ENCODE data around the gene SCART1. TPM values are rescaled to one million over a fixed set of nuclear protein-coding genes. Genes with fewer than 3 reads are reported as not detected.

Gene SCART1
- total RNA-seq, 1 donor from 2014 or later: 4.7 TPM

- intact Hi-C loops (cut with DNase I): no loop called here
- no peak for ATAC-seq
These were observed 2.4 kb upstream of the SCART1 start for GRCh38 chr10:133451346-133451745.

DNA sequence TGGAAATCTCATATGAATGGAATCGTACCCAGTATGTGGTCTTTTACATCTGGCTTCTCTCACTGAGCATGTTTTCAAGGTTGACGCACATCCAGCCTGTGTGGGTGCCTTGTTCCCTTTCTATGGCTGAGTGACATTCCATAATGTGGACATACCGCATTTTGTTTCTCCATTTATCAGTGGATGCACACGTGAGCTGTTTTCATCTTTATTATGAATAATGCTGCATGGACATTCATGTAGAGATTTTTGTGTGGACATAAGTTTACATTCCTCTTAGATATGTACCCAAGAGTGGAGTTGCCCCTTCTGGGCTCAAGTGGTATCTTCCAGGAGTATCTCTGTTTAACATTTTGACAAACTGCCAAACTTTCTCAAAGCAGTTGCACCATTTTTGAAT lies 1.3 kb upstream of the SCART1 start:
- no peak for DNase-seq (ENCODE audit: low spot score)
- intact Hi-C loops (cut with DNase I): no loop called here
- no peak for ATAC-seq

More at GRCh38 chr10:133451346-133451745, 2.4 kb upstream of the SCART1 start:
- no peak for DNase-seq (ENCODE audit: low spot score)

- DNase-seq (ENCODE audit: low spot score) (no peak), ATAC-seq (no peak)
- intact Hi-C loops (cut with DNase I): no loop called here
These were observed 604 bp downstream of the SCART1 start for GRCh38 chr10:133454204-133454893.

GRCh38 chr10:133455196-133455595 lies 1.5 kb downstream of the SCART1 start:
- no peak for DNase-seq (ENCODE audit: low spot score)
- intact Hi-C loops (cut with DNase I): no loop called here
- no peak for ATAC-seq

DNA sequence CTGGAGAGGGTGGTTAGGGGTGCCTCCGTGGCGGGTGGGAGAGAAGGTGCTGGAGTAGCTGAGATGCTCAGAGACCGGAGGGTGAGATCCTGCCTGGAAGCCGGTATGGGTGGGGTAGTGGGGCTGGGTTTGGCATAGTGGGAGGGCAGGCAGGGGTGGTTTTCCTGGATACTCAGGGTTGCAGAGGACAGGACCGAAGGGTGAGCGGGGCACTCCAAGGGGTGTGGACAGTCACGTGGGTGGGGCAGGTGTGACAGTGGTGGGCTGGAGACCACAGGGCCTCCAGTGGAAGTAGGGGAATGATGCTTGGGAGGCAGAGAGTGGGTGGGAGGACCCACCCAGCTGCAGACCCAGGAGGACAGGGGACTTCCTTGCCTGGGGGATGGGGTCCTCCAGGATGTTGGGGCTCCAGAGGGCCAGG lies 1.9 kb downstream of the SCART1 start:
- DNase-seq (ENCODE audit: low spot score): no peak
- no peak for ATAC-seq
- intact Hi-C loops (cut with DNase I): no loop called here

GRCh38 chr10:133456041-133456951 lies 2.6 kb downstream of the SCART1 start:
- intact Hi-C loops (cut with DNase I): no loop called here
- ATAC-seq (no peak), DNase-seq (ENCODE audit: low spot score) (no peak)

DNA sequence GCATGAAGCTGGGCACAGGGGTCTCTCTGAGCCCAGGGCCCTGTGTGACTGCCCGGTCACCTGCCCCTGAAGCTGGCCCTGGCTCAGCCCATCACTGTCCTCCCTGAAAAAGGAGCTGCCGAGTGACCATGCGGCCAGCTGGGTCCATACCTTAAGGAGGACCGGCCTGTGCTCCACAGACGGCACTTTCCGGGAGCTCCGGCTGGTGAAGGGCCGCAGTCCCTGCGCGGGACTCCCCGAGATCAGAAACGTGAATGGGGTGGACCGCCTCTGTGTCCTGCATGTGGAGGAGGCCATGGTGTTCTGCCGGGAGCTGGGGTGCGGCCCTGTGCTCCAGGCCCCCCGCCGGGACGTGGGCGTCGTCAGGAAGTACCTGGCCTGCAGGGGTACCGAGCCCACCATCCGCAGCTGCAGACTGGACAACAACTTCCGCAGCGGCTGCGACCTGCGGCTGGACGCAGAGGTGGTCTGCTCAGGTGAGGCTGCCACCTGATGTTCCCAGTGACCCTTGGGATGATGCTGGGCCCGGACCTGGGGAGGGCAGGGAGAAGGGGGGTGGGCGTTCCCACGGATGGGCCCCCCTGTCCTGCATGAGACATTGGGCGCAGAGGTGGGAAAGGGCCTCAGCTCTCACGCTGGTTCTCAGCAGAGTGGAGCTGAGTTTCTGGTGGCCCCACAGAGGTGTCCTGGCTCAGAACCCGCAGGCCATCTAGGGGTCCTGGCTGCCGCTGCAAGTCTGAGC lies 3.5 kb downstream of the SCART1 start:
- intact Hi-C loops (cut with DNase I): no loop called here
- DNase-seq (ENCODE audit: low spot score) (no peak), ATAC-seq (no peak)

- ATAC-seq (no peak), DNase-seq (ENCODE audit: low spot score) (no peak)
- intact Hi-C loops (cut with DNase I): no loop called here
These were observed 4.4 kb downstream of the SCART1 start for GRCh38 chr10:133458021-133458709.

DNA sequence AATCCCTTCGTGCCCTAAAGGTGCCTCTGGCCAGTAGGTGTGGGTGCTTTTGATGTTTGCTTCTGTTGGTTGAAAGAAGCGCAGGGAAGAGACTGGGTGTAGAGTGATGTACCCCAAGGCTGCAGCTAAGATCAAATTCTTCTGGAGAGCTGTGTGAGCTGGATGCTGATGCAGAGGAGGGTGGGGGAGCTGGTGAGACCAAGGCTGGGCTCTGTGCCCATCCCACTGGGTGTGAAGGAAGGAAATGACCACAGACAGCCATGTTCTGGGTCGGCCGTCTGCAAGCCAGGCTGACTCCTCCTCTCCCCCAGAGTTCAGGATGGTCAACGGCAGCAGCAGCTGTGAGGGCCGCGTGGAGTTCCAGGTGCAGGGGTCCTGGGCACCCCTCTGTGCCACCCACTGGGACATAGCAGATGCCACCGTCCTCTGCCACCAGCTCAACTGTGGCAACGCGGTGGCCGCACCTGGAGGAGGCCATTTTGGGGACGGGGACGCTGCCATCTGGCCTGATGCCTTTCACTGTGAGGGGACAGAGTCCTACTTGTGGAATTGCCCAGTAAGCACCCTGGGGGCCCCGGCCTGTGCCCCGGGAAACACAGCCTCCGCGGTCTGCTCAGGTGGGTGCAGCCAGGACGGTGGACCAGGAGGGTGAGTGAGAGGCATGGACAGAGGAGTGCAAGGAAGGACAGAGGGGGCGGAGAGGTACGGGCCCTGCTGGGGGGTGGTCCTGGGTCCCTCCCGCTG lies 5.1 kb downstream of the SCART1 start:
- intact Hi-C loops (cut with DNase I): no loop called here
- DNase-seq (ENCODE audit: low spot score) (no peak), ATAC-seq (no peak)

GRCh38 chr10:133459454-133460207 lies 5.9 kb downstream of the SCART1 start:
- DNase-seq (ENCODE audit: low spot score) (no peak), ATAC-seq (no peak)
- intact Hi-C loops (cut with DNase I): no loop called here

DNA sequence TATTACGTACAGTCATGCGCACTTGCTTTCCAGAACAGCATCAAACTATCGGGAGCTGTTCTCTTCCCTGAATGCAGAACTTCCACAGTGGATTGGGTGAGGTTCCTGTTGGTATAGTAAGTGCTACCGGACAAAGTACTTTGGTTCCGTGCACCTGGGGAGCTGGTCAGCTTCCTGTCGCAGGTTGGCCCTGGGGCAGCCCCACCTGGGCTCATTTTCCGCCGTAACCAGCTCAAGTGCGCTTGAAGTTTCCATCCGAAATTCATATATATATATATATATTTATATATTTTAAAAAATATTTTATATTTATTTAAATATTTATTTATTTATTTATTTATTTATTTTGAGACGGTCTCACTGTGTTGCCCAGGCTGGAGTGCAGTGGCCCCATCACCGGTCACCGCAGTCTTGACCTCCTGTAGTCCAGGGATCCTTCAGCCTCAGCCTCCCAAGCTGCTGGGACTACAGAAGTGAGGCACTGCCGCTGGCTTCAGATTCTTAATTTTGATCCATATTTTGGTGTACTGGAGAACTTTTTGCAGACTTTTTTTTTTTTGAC lies 6.5 kb downstream of the SCART1 start:
- DNase-seq (ENCODE audit: low spot score) (no peak), ATAC-seq (no peak)
- intact Hi-C loops (cut with DNase I): no loop called here

GRCh38 chr10:133461027-133461426 lies 7.3 kb downstream of the SCART1 start:
- intact Hi-C loops (cut with DNase I): no loop called here

DNA sequence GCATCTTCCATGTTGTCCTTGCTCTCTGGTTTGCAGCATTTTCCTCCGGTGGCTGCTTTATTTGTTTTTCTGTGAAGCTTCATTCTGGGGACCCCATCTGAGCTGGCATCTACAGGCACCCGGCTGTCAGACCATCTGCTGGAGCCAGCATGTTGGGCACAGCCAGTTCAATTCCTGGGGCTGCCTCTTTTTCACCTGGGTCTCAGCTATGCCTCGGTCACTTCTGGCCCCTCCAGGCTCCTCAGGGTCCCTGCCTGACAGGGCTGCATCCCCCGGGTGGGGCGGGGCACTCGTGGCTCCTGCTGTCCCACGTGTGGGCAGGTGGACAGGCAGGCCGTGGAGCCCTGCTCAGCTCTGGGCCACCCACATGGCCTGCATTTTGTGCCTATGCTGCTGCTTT lies 8.1 kb downstream of the SCART1 start:
- intact Hi-C loops (cut with DNase I): no loop called here
- no peak for DNase-seq (ENCODE audit: low spot score)
- ATAC-seq: no peak

More at GRCh38 chr10:133461027-133461426, 7.3 kb downstream of the SCART1 start:
- DNase-seq (ENCODE audit: low spot score) (no peak), ATAC-seq (no peak)

- DNase-seq (ENCODE audit: low spot score) (no peak), ATAC-seq (no peak)
- intact Hi-C loops (cut with DNase I): no loop called here
These were observed 9.0 kb downstream of the SCART1 start for GRCh38 chr10:133462512-133463305.

GRCh38 chr10:133464582-133465031 lies 10.9 kb downstream of the SCART1 start:
- DNase-seq (ENCODE audit: low spot score) (no peak), ATAC-seq (no peak)
- intact Hi-C loops (cut with DNase I): no loop called here

DNA sequence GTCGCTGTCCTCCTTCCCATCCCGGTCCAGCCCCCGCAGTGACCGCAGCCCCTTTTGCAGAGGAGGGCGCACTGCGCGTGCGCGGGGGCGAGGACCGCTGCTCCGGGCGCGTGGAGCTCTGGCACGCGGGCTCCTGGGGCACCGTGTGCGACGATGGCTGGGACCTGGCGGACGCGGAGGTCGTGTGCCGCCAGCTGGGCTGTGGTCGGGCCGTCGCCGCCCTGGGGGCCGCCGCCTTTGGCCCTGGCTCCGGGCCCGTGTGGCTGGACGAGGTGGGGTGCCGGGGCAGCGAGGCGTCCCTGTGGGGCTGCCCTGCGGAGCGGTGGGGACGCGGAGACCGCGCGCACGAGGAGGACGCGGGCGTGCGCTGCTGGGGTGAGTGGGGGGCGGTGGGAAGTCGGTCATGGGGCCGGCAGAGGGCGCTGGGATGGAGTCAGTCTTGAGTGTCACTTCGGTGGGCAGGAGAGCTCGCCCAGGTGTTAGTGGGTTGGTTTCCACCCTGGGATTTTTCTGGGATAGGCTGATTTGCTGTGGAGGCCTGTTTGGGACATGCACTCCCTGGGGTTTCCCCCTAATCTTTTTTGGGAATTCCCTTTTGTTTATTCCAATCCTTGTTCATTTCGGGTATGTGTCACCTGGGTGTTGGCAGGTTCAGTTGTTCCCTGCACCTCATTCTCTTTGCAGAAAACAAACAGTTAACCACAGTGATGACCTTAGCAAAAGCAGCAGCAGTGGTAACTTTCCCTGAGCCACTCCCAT lies 11.6 kb downstream of the SCART1 start:
- intact Hi-C loops (cut with DNase I): no loop called here
- ATAC-seq (no peak), DNase-seq (ENCODE audit: low spot score) (no peak)

All from sciatic nerve (tissue), 2 donors.